Nephron (organoid): Measurements from ENCODE around the gene SORBS1.

ENCODE experiments used
- H3K27ac Mint-ChIP-seq, 3 experiments: 2 replicates each; pipeline ENCODE4 v1.8.0; 2020; ENCODE audit warnings: mixed read lengths in 3 of 3, mild to moderate bottlenecking in 2 of 3, moderate library complexity in 1 of 3
- H3K27me3 Mint-ChIP-seq: 2 replicates; pipeline ENCODE4 v1.8.0; 2021; ENCODE audit warnings: low read depth, mild to moderate bottlenecking, moderate library complexity, mixed read lengths
- H3K36me3 Mint-ChIP-seq: 2 replicates; pipeline ENCODE4 v1.8.0; 2020; ENCODE audit warnings: low read depth, mixed read lengths
- H3K4me1 Mint-ChIP-seq: 2 replicates; pipeline ENCODE4 v1.8.0; 2020; ENCODE audit warnings: mixed read lengths
- H3K4me3 Mint-ChIP-seq, 3 experiments: 2 replicates each; pipeline ENCODE4 v1.8.0; 2020; ENCODE audit warnings: mild to moderate bottlenecking in 3 of 3, mixed read lengths in 3 of 3, moderate library complexity in 2 of 3
- H3K9me3 Mint-ChIP-seq: 2 replicates; pipeline ENCODE4 v1.8.0; 2020; ENCODE audit warnings: mixed read lengths
- CTCF ChIP-seq, 3 experiments: fragments of 200-600 bp; sonication (generic); IDR thresholded peaks; one replicate each; pipeline ENCODE4 v1.5.0; 2021; ENCODE audit warnings: antibody characterized with exemption in 3 of 3; ENCODE audit not compliant: unreplicated experiment in 3 of 3

SORBS1 gene

GRCh38 chr10:95562341-95562965 lies 1.3 kb upstream of the SORBS1 start:
- no peaks in the 10 kb centered on the region for H3K36me3 Mint-ChIP-seq
- no peaks in the 10 kb centered on the region for H3K9me3 Mint-ChIP-seq
- TF ChIP-seq CTCF (IDR thresholded peaks at IDR 0.05; ENCODE audit: unreplicated experiment in 3 of 3), result no peak
- H3K4me3 Mint-ChIP-seq, result peak overlapping the region; percentile 44 to 97 (median 91)
- H3K27ac Mint-ChIP-seq, result peak overlapping the region; percentile 31 to 64 (median 50)
- peaks cover 20% of the 10 kb centered on the region for H3K27me3 Mint-ChIP-seq
- peaks cover 52% of the 10 kb centered on the region for H3K4me1 Mint-ChIP-seq

- H3K27ac Mint-ChIP-seq, result no peak overlapping the region
- peaks cover 59% of the 10 kb centered on the region for H3K4me1 Mint-ChIP-seq
- H3K27me3 Mint-ChIP-seq, result peaks cover 20% of the 10 kb centered on the region
- no peaks in the 10 kb centered on the region for H3K9me3 Mint-ChIP-seq
- no peaks in the 10 kb centered on the region for H3K36me3 Mint-ChIP-seq
- peak overlapping the region; percentile 87 to 97 (median 91) for H3K4me3 Mint-ChIP-seq
- TF ChIP-seq CTCF (IDR thresholded peaks at IDR 0.05; ENCODE audit: unreplicated experiment in 3 of 3), result no peak
These were observed 650 bp upstream of the SORBS1 start for GRCh38 chr10:95561864-95562177.

- peak overlapping the region; percentile 29 to 88 (median 74) for H3K27ac Mint-ChIP-seq
- H3K27me3 Mint-ChIP-seq, result peaks cover 16% of the 10 kb centered on the region
- TF ChIP-seq CTCF (IDR thresholded peaks at IDR 0.05; ENCODE audit: unreplicated experiment in 3 of 3), result no peak
- no peaks in the 10 kb centered on the region for H3K36me3 Mint-ChIP-seq
- peak overlapping the region; percentile 97 to 99 (median 98) for H3K4me3 Mint-ChIP-seq
- H3K4me1 Mint-ChIP-seq, result peaks cover 58% of the 10 kb centered on the region
- H3K9me3 Mint-ChIP-seq, result no peaks in the 10 kb centered on the region
These were observed 644 bp downstream of the SORBS1 start for GRCh38 chr10:95560278-95561176.

- Mint-ChIP-seq H3K9me3 (no peaks in the 10 kb centered on the region), H3K36me3 (no peaks in the 10 kb centered on the region), H3K4me1 (peaks cover 51% of the 10 kb centered on the region), H3K27me3 (peaks cover 16% of the 10 kb centered on the region), H3K27ac (peak overlapping the region; percentile 29 to 88 (median 74)), H3K4me3 (peak overlapping the region; percentile 97 to 99 (median 98))
- TF ChIP-seq CTCF (IDR thresholded peaks at IDR 0.05; ENCODE audit: unreplicated experiment in 3 of 3), result no peak
These were observed 1.3 kb downstream of the SORBS1 start for GRCh38 chr10:95559896-95560277.

GRCh38 chr10:95559471-95559870 lies 1.7 kb downstream of the SORBS1 start:
- H3K36me3 Mint-ChIP-seq, result no peaks in the 10 kb centered on the region
- peak overlapping the region; percentile 97 to 99 (median 98) for H3K4me3 Mint-ChIP-seq
- TF ChIP-seq CTCF (IDR thresholded peaks at IDR 0.05; ENCODE audit: unreplicated experiment in 3 of 3), result no peak
- peaks cover 51% of the 10 kb centered on the region for H3K4me1 Mint-ChIP-seq
- peak overlapping the region in 2 of 3 experiments; percentile 55 to 88 for H3K27ac Mint-ChIP-seq
- no peaks in the 10 kb centered on the region for H3K9me3 Mint-ChIP-seq
- peaks cover 16% of the 10 kb centered on the region for H3K27me3 Mint-ChIP-seq
